ENCODE measurements around the gene ZNF81.
"Not testable (repeated sequence)": the region's sequence is repeated elsewhere in the genome, so short reads cannot be mapped to it uniquely, and the experiment has no call there.

ZNF81 gene

GRCh38 chrX:47918274-47918673, 81.6 kb downstream of the ZNF81 start:
- no peak for DNase-seq (ENCODE audit: low spot score)
- TF ChIP-seq CTCF (IDR thresholded peaks at IDR 0.05; ENCODE audit: borderline replicate concordance, control extremely low read depth, extremely low read depth, insufficient read depth, missing control alignments): no peak
- in situ Hi-C loops (cut with MboI; ENCODE audit: low sequenced_read_pairs, unreplicated experiment): no loop called here

GRCh38 chrX:47927212-47927611, 90.5 kb downstream of the ZNF81 start:
- peak; percentile 11 for DNase-seq (ENCODE audit: low spot score)
- no peak for TF ChIP-seq CTCF (IDR thresholded peaks at IDR 0.05; ENCODE audit: borderline replicate concordance, control extremely low read depth, extremely low read depth, insufficient read depth, missing control alignments)
- in situ Hi-C loops (cut with MboI; ENCODE audit: low sequenced_read_pairs, unreplicated experiment): no loop called here

GRCh38 chrX:47931970-47932369, 95.3 kb downstream of the ZNF81 start:
- in situ Hi-C loops (cut with MboI; ENCODE audit: low sequenced_read_pairs, unreplicated experiment); DNase-seq (ENCODE audit: low spot score): not testable (repeated sequence)

GRCh38 chrX:47933946-47934345, 97.2 kb downstream of the ZNF81 start:
- TF ChIP-seq CTCF (IDR thresholded peaks at IDR 0.05; ENCODE audit: borderline replicate concordance, control extremely low read depth, extremely low read depth, insufficient read depth, missing control alignments): no peak
- no peak for DNase-seq (ENCODE audit: low spot score)

GRCh38 chrX:47936224-47936939, 99.7 kb downstream of the ZNF81 start:
- in situ Hi-C loops (cut with MboI; ENCODE audit: low sequenced_read_pairs, unreplicated experiment): no loop called here
- DNase-seq (ENCODE audit: low spot score): no peak
- TF ChIP-seq CTCF (IDR thresholded peaks at IDR 0.05; ENCODE audit: borderline replicate concordance, control extremely low read depth, extremely low read depth, insufficient read depth, missing control alignments): no peak

More at GRCh38 chrX:47933946-47934345, 97.2 kb downstream of the ZNF81 start:
- in situ Hi-C loops (cut with MboI; ENCODE audit: low sequenced_read_pairs, unreplicated experiment): no loop called here

GRCh38 chrX:47936940-47937317, 100.2 kb downstream of the ZNF81 start:
- in situ Hi-C loops (cut with MboI; ENCODE audit: low sequenced_read_pairs, unreplicated experiment): no loop called here
- DNase-seq (ENCODE audit: low spot score): no peak
- TF ChIP-seq CTCF (IDR thresholded peaks at IDR 0.05; ENCODE audit: borderline replicate concordance, control extremely low read depth, extremely low read depth, insufficient read depth, missing control alignments): no peak

- no peak for DNase-seq (ENCODE audit: low spot score)
- in situ Hi-C loops (cut with MboI; ENCODE audit: low sequenced_read_pairs, unreplicated experiment): no loop called here
- no peak for TF ChIP-seq CTCF (IDR thresholded peaks at IDR 0.05; ENCODE audit: borderline replicate concordance, control extremely low read depth, extremely low read depth, insufficient read depth, missing control alignments)
Measured at GRCh38 chrX:47940448-47940847, 103.7 kb downstream of the ZNF81 start.
